Fibroblast of mammary gland (primary cell): ENCODE measurements around the gene TMOD1.

Experiments used
- DNase-seq: peaks from one replicate; pipeline ENCODE4 v3.0.0-alpha.2; 2010; ENCODE audit warnings: low read depth
- H3K4me3 ChIP-seq: 2 replicates; pipeline ENCODE4 v1.5.1; 2011; ENCODE audit warnings: low read depth, mild to moderate bottlenecking, low read length, moderate library complexity; ENCODE audit not compliant: control insufficient read depth
- CTCF ChIP-seq: conservative IDR thresholded peaks from 2 replicates; pipeline ENCODE4 v1.5.1; 2011; ENCODE audit warnings: low read depth, low read length, inconsistent platforms; ENCODE audit not compliant: control insufficient read depth, insufficient read depth

The TMOD1 gene

GRCh38 chr9:97525451-97525850 lies 24.0 kb downstream of the TMOD1 start:
- no peak for TF ChIP-seq CTCF
- DNase-seq: no peak
- no peak overlapping the region for H3K4me3 ChIP-seq

- no peak for TF ChIP-seq CTCF
- DNase-seq: no peak
Observed at GRCh38 chr9:97526895-97527575, 25.6 kb downstream of the TMOD1 start.

GRCh38 chr9:97527626-97528528 lies 26.4 kb downstream of the TMOD1 start:
- no peak for DNase-seq
- TF ChIP-seq CTCF: no peak
- H3K4me3 ChIP-seq: no peak overlapping the region

More at GRCh38 chr9:97526895-97527575, 25.6 kb downstream of the TMOD1 start:
- no peak overlapping the region for H3K4me3 ChIP-seq

- H3K4me3 ChIP-seq: no peak overlapping the region
- no peak for TF ChIP-seq CTCF
- no peak for DNase-seq
Observed at GRCh38 chr9:97528529-97529230, 27.2 kb downstream of the TMOD1 start.

DNA sequence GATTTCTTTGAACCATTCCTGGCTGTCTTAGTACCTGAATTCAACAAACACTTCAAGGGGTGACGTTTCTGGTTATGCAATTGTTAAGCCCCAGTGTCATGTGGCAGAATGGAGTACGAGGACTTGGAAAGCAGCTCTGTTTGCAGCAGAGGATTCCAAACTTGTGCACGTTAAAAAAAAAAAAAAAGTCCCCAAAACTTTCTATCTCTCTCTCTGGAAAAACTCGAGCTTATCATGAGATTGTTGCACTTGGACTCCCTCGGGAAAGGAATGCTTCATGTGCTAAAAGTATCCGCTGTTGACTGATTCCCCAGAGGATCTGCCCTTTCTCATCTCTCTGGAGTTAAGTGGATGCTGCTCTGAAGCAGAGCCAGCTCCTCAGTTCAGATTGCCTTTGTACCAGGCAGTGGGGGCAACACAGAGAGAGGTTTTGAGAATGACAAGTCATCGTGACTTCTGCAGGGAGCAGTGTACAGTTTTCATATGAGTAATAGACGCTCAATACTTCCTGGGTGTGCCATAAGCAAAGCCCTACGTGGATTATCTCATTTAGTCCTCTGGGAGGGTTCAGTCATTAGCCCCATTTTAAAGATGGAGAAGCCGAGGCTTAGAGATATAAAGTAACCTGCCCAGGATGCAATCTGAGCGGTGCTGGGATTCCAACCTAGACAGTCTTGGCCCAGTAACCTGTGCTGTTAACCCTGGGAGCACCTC lies 28.1 kb downstream of the TMOD1 start:
- DNase-seq: peak; percentile 50
- no peak for TF ChIP-seq CTCF
- H3K4me3 ChIP-seq: no peak overlapping the region

DNA sequence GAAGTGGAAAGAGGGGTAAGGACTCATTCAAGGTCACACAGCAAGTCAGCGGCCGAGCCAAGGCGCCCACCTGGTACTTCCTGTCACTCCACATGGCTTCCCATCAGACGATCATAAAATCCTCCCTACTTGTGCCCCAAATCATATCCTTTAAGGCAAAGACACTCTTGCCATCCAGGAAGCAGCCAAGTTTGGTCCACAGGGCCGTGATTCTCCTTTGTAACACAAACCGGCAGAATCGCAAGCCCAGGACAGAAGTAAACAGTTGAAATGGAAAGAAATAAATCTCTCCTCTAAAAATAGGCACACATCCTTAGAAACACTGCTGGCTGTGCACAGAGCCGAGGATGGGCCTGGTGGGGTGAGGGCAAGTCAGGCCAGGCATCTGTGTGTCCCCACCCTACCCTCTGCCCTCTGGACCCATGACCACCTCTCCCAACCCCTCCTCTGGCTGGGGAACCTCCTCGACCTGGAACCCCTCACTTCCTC lies 30.5 kb downstream of the TMOD1 start:
- DNase-seq: no peak
- no peak overlapping the region for H3K4me3 ChIP-seq
- TF ChIP-seq CTCF: no peak
